Measurements from ENCODE around the gene ODC1.
"Not testable (repeated sequence)": the region's sequence is repeated elsewhere in the genome, so short reads cannot be mapped to it uniquely, and the experiment has no call there.

ODC1 gene

GRCh38 chr2:10448576-10449485 is 704 bp upstream of the ODC1 start:
- TF ChIP-seq CTCF (IDR thresholded peaks at IDR 0.05; ENCODE audit: extremely low read depth, insufficient read depth, missing control alignments) = peak; percentile 27
- DNase-seq (ENCODE audit: low spot score) = peak; percentile 63
- in situ Hi-C loops (cut with MboI; ENCODE audit: low pct_unique_long_range_greater_than_20kb, low sequenced_read_pairs, unreplicated experiment) = no loop called here

- in situ Hi-C loops (cut with MboI; ENCODE audit: low pct_unique_long_range_greater_than_20kb, low sequenced_read_pairs, unreplicated experiment) = no loop called here
- DNase-seq (ENCODE audit: low spot score) = no peak
Observed at GRCh38 chr2:10447300-10447894, 730 bp downstream of the ODC1 start.

GRCh38 chr2:10446631-10447030 is 1.5 kb downstream of the ODC1 start:
- in situ Hi-C loops (cut with MboI; ENCODE audit: low pct_unique_long_range_greater_than_20kb, low sequenced_read_pairs, unreplicated experiment) = no loop called here
- no peak for DNase-seq (ENCODE audit: low spot score)
- no peak for TF ChIP-seq CTCF (IDR thresholded peaks at IDR 0.05; ENCODE audit: extremely low read depth, insufficient read depth, missing control alignments)

More at GRCh38 chr2:10447300-10447894, 730 bp downstream of the ODC1 start:
- TF ChIP-seq CTCF (IDR thresholded peaks at IDR 0.05; ENCODE audit: extremely low read depth, insufficient read depth, missing control alignments) = no peak

DNA sequence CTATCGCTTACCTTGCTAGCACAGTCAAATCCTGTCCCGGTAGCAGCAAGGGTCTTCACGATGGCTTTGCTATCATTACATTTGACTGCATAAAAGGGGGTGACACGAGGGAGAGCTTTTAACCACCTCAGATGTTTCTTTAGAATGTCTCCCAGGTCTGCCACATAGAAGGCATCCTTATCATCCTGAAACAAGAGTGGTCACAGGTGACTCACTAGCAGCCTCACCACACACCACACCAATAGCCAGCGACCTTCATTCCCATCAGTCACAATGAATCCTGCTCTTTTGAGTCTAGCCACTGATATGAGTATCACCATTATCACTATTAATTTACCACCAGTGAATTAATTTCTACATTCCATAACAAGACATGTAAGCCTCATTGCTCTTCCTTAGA is 3.7 kb downstream of the ODC1 start:
- no peak for DNase-seq (ENCODE audit: low spot score)
- in situ Hi-C loops (cut with MboI; ENCODE audit: low pct_unique_long_range_greater_than_20kb, low sequenced_read_pairs, unreplicated experiment) = no loop called here
- TF ChIP-seq CTCF (IDR thresholded peaks at IDR 0.05; ENCODE audit: extremely low read depth, insufficient read depth, missing control alignments) = no peak

DNA sequence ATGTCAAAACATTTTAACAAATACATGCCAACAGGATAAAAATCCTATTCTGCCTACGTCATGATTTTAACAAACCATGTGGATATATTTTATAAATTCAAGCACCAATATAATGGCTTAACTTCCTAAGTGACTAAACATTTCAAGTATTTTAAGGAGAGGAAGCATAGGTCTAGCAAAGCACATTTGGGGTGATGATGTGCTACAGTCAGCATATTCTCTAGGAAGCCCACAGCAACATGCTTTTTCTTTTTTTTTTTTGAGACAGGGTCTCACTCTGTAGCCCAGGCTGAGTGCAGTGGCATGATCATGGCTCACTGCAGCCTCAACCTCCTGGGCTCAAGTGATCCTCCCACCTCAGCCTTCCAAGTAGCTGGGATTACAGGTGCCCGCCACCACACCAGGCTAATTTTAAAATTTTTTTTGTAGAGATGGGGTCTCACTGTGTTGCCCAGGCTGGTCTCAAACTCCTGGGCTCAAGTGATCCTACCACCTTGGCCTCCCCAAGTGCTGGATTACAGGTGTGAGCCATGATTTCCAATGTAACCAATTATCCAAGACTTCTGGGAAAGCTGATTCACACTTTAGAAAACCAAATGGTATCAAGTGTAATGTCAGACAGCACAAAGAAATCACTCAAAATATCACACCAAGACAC is 5.5 kb downstream of the ODC1 start:
- DNase-seq (ENCODE audit: low spot score); in situ Hi-C loops (cut with MboI; ENCODE audit: low pct_unique_long_range_greater_than_20kb, low sequenced_read_pairs, unreplicated experiment): not testable (repeated sequence)

GRCh38 chr2:10441948-10442347 is 6.2 kb downstream of the ODC1 start:
- in situ Hi-C loops (cut with MboI; ENCODE audit: low pct_unique_long_range_greater_than_20kb, low sequenced_read_pairs, unreplicated experiment) = no loop called here
- no peak for TF ChIP-seq CTCF (IDR thresholded peaks at IDR 0.05; ENCODE audit: extremely low read depth, insufficient read depth, missing control alignments)
- no peak for DNase-seq (ENCODE audit: low spot score)

DNA sequence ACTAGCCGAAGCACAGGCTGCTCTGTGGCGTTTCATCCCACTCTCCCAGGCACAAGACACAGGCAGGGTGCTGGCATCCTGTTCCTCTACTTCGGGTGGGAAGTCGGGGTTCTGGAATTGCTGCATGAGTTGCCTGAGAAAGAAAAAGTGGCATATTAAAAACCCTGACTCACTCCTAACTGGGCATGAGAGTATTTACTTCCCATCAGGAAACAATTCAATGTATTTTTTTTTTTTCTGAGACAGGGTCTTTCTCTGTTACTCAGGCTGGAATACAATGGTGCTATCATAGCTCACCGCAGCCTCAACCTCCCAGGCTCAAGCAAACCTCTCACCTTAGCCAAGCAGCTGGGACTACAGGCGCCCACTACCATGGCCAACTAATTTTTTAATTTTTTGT is 7.4 kb downstream of the ODC1 start:
- no peak for DNase-seq (ENCODE audit: low spot score)
- no peak for TF ChIP-seq CTCF (IDR thresholded peaks at IDR 0.05; ENCODE audit: extremely low read depth, insufficient read depth, missing control alignments)
- in situ Hi-C loops (cut with MboI; ENCODE audit: low pct_unique_long_range_greater_than_20kb, low sequenced_read_pairs, unreplicated experiment) = no loop called here
